Neural progenitor cell (in vitro differentiated cells): ENCODE measurements around the gene ARHGEF39.

Source experiments
- EZH2 ChIP-seq: fragments of 200-600 bp; sonication (generic); IDR thresholded peaks from 2 replicates; pipeline ENCODE4 v1.6.1; 2017; ENCODE audit warnings: antibody characterized with exemption, mild to moderate bottlenecking, moderate library complexity
- TF ChIP-seq, protein P1 (sequence below): fragments of 200-600 bp; sonication (generic); IDR thresholded peaks from 2 replicates; pipeline ENCODE4 v1.5.1; 2017; ENCODE audit warnings: antibody characterized with exemption, mild to moderate bottlenecking

DNA sequence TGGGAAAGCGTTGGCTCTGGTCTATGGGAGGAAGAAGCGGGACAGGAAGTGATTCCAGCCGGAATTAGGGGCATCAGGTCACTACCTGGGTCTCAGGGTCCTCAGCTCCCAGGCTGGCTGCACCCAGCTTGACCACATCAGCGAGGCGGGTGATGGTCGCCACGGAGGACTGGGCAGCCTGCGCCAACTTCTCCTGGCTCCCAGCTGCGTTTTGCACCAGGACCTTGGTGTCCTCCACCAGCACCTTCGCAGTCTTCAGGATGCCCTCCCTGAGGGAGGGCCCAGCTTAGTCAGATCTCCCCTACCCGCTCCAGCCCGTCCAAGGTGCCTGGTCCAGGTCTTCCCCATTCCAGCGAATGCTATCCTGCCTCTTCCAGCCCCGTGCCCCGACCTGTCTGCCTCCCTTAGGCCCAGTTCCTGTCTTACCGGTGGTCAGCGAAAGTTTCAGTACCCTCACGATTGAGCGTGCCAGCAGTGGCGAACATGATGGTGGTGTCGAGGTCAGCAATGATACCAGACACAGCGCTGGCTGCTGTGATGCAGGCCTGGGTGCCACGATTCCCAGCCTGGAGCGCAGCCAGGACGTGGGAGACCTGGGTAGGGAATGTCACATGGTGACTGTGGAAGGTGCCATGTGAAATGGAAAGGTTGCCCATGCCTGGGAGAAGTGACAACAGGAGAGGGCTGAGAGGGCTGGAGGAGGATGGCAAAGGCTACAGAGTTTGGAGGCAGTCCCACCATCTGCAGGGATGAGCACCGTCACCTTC lies 39.1 kb upstream of the ARHGEF39 start:
- TF ChIP-seq, protein P1, sequence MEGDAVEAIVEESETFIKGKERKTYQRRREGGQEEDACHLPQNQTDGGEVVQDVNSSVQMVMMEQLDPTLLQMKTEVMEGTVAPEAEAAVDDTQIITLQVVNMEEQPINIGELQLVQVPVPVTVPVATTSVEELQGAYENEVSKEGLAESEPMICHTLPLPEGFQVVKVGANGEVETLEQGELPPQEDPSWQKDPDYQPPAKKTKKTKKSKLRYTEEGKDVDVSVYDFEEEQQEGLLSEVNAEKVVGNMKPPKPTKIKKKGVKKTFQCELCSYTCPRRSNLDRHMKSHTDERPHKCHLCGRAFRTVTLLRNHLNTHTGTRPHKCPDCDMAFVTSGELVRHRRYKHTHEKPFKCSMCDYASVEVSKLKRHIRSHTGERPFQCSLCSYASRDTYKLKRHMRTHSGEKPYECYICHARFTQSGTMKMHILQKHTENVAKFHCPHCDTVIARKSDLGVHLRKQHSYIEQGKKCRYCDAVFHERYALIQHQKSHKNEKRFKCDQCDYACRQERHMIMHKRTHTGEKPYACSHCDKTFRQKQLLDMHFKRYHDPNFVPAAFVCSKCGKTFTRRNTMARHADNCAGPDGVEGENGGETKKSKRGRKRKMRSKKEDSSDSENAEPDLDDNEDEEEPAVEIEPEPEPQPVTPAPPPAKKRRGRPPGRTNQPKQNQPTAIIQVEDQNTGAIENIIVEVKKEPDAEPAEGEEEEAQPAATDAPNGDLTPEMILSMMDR: no peak
- no peak for TF ChIP-seq EZH2
